Endothelial cell of umbilical vein (primary cell): ENCODE results near the gene IQCN. TPM values are rescaled to one million over a fixed set of nuclear protein-coding genes. Genes with fewer than 3 reads are reported as not detected.

ENCODE experiments used
- BruUV-seq: library from RNA; stranded (reverse); fragments of 400-500 nt; replicated peaks from 2 replicates; lab custom pipeline; 2021; lab: Mats Ljungman, UMichigan
- CTCF ChIA-PET: fragments of 300-600, 350-600 bp; sonication (Branson Sonifier 250); formaldehyde crosslinking; loops from one replicate; lab custom pipeline; 2021; ENCODE audit warnings: antibody characterized with exemption, inconsistent platforms; lab: Charles Lee
- POLR2A ChIA-PET: fragments of 300-600, 350-600 bp; sonication (Branson Sonifier 250); formaldehyde crosslinking; loops from one replicate; lab custom pipeline; 2021; ENCODE audit warnings: antibody characterized with exemption, inconsistent platforms; lab: Charles Lee
- DNase-seq: peaks from one replicate; pipeline ENCODE4 v3.0.0-alpha.2; 2011; ENCODE audit warnings: low read depth, low spot score
- FAIRE-seq: peaks from 2 replicates; lab custom pipeline; 2011; peaks lifted over from hg19 to GRCh38; lab: Jason Lieb, UNC
- H2AFZ ChIP-seq: 2 replicates; pipeline ENCODE4 v1.6.0; 2012; ENCODE audit warnings: low read depth, low read length, control low read depth, inconsistent platforms
- H3K27ac ChIP-seq: 2 replicates; pipeline ENCODE4 v1.5.1; 2011; ENCODE audit warnings: low read depth, mild to moderate bottlenecking, control low read depth, low read length, moderate library complexity; ENCODE audit not compliant: insufficient read depth
- H3K27me3 ChIP-seq, 2 experiments: 2 replicates each; pipeline versions ENCODE4 v1.6.0 to v1.6.1; 2011; ENCODE audit warnings: low read length in 2 of 2, mixed read lengths in 1 of 2; ENCODE audit not compliant: control insufficient read depth in 2 of 2, insufficient read depth in 2 of 2
- H3K36me3 ChIP-seq, 2 experiments: 2 replicates in 1 of 2; 3 replicates in 1 of 2; pipeline ENCODE4 v1.5.1; 2011; ENCODE audit warnings: low read length in 2 of 2, mild to moderate bottlenecking in 1 of 2, moderate library complexity in 1 of 2; ENCODE audit not compliant: control insufficient read depth in 2 of 2, insufficient read depth in 2 of 2; ENCODE audit errors: extremely low read depth in 1 of 2
- H3K4me1 ChIP-seq: 3 replicates; pipeline ENCODE4 v1.5.1; 2011; ENCODE audit warnings: mild to moderate bottlenecking, low read length; ENCODE audit not compliant: control insufficient read depth, insufficient read depth; ENCODE audit errors: extremely low read depth
- H3K4me2 ChIP-seq: 2 replicates; pipeline ENCODE4 v1.6.1; 2011; ENCODE audit warnings: low read length, control low read depth, mixed read lengths; ENCODE audit not compliant: insufficient read depth
- H3K4me3 ChIP-seq, 3 experiments: fragments of 200-600 bp in 1 of 3; sonication (generic), shearing (Covaris generic) in 1 of 3; replicated peaks in 1 of 3; 2 replicates each; pipeline ENCODE4 v1.5.1; 2011 to 2016; ENCODE audit warnings: control low read depth in 3 of 3, low read length in 3 of 3, mild to moderate bottlenecking in 2 of 3, inconsistent platforms in 1 of 3, low read depth in 1 of 3, moderate library complexity in 1 of 3; ENCODE audit not compliant: insufficient read depth in 1 of 3
- H3K79me2 ChIP-seq: 2 replicates; pipeline ENCODE4 v1.6.0; 2012; ENCODE audit warnings: low read length, inconsistent platforms; ENCODE audit not compliant: control insufficient read depth, insufficient read depth
- H3K9ac ChIP-seq: replicated peaks from 2 replicates; pipeline ENCODE3; 2011; ENCODE audit warnings: low read length, control low read depth; ENCODE audit not compliant: insufficient read depth; ENCODE audit errors: extremely low read depth
- H3K9me1 ChIP-seq: replicated peaks from 3 replicates; pipeline ENCODE4 v1.6.0; 2011; ENCODE audit warnings: mild to moderate bottlenecking, low read length; ENCODE audit not compliant: control insufficient read depth, insufficient read depth; ENCODE audit errors: extremely low read depth
- H3K9me3 ChIP-seq: replicated peaks from 2 replicates; pipeline ENCODE4 v1.5.1; 2012; ENCODE audit warnings: low read length, inconsistent platforms; ENCODE audit not compliant: control insufficient read depth, insufficient read depth
- H4K20me1 ChIP-seq: replicated peaks from 2 replicates; pipeline ENCODE3; 2011; ENCODE audit warnings: mild to moderate bottlenecking, low read length; ENCODE audit not compliant: control insufficient read depth, insufficient read depth; ENCODE audit errors: extremely low read depth
- CTCF ChIP-seq, 2 donors: IDR thresholded peaks; 1 replicate in 1 of 2; 2 replicates in 1 of 2; pipeline ENCODE4 v1.5.1; 2011; ENCODE audit warnings: low read length in 2 of 2, mild to moderate bottlenecking in 2 of 2, moderate library complexity in 2 of 2, control low read depth in 1 of 2, inconsistent platforms in 1 of 2, low read depth in 1 of 2; ENCODE audit not compliant: insufficient read depth in 1 of 2; ENCODE audit errors: extremely low read depth in 1 of 2
- EZH2 ChIP-seq: IDR thresholded peaks from 2 replicates; pipeline ENCODE4 v1.6.1; 2012; ENCODE audit warnings: borderline replicate concordance, low read depth, mild to moderate bottlenecking, moderate library complexity, low read length, inconsistent platforms; ENCODE audit not compliant: severe bottlenecking
- GATA2 ChIP-seq: IDR thresholded peaks from 2 replicates; pipeline ENCODE4 v1.7.0; 2011; ENCODE audit warnings: low read depth, mild to moderate bottlenecking, moderate library complexity, mixed read lengths, low read length; ENCODE audit not compliant: insufficient read length, insufficient read depth
- JUN ChIP-seq: IDR thresholded peaks from 2 replicates; pipeline ENCODE4 v1.6.1; 2011; ENCODE audit warnings: borderline replicate concordance, low read depth; ENCODE audit not compliant: insufficient read length, insufficient read depth
- MYC ChIP-seq: IDR thresholded peaks from one replicate; pipeline ENCODE4 v1.6.1; 2011; ENCODE audit warnings: mild to moderate bottlenecking, low read depth, low read length
- POLR2A ChIP-seq: IDR thresholded peaks from 2 replicates; pipeline ENCODE4 v1.6.1; 2012; ENCODE audit warnings: low read depth, mild to moderate bottlenecking, control low read depth, low read length
- POLR2AphosphoS5 ChIP-seq: IDR thresholded peaks from 2 replicates; pipeline ENCODE4 v1.6.1; 2012; ENCODE audit warnings: low read depth, mild to moderate bottlenecking, control low read depth, low read length, moderate library complexity; ENCODE audit not compliant: insufficient read depth
- dilution Hi-C: fragments of 300-500 bp; cut with MboI; formaldehyde crosslinking; loops from one replicate; pipeline ENCODE4 v1.15.0; 2019; ENCODE audit warnings: low sequenced_read_pairs; ENCODE audit not compliant: extremely low pct_ligation_motif_present
- intact Hi-C: fragments of 100-400 bp; cut with micrococcal nuclease; formaldehyde crosslinking; loops from one replicate; pipeline ENCODE4 v1.10.0; 2022
- polyA plus RNA-seq, 4 experiments: library from polyadenylated mRNA; depleted of rRNA in 3 of 4; stranded (reverse) in 3 of 4; unstranded in 1 of 4; fragments of >200 nt; gene quantifications; 2 replicates each; pipeline versions ENCODE4 v1.2.1 to v1.2.3, GENCODE V29; 2011 to 2012; ENCODE audit warnings: missing spikeins in 1 of 4
- total RNA-seq: library from RNA; stranded (reverse); gene quantifications from 2 replicates; pipeline ENCODE4 v1.2.3, GENCODE V29; 2021

The IQCN gene
- total and polyA plus RNA-seq, 2 donors (not counting 3 experiments of a cell fraction or from before 2014, with no cell fraction given): 1.5 to 3.0 TPM

GRCh38 chr19:18216789-18217188 is 57.5 kb downstream of the IQCN start:
- FAIRE-seq (no peak), DNase-seq (no peak)
- Histone ChIP-seq H3K4me2 (no peak overlapping the region), H3K27me3 (no peaks in the 10 kb centered on the region), H3K4me3 (no peak overlapping the region), H3K9me1 (no peaks in the 10 kb centered on the region), H3K27ac (no peak overlapping the region), H3K9ac (no peak overlapping the region), H4K20me1 (no peaks in the 10 kb centered on the region), H3K79me2 (no peaks in the 10 kb centered on the region), H3K4me1 (no peaks in the 10 kb centered on the region), H3K36me3 (no peaks in the 10 kb centered on the region), H2AFZ (no peak overlapping the region), H3K9me3 (no peaks in the 10 kb centered on the region)
- POLR2A ChIA-PET: interaction anchor here (0.6 kb wide), 1 partner anchor 36 kb away, joined by 4 read pairs; no protein-coding TSS in a partner anchor
- no TSS peak for BruUV-seq
- dilution Hi-C loops (no loop called here), intact Hi-C loops (no loop called here)
- no peak for TF ChIP-seq POLR2A
- no peak for TF ChIP-seq GATA2
- TF ChIP-seq EZH2: no peak
- TF ChIP-seq CTCF (IDR thresholded peaks at IDR 0.05; ENCODE audit: extremely low read depth in 1 of 2, insufficient read depth in 1 of 2, low read depth in 1 of 2, low read length in 2 of 2): no peak
- no peak for TF ChIP-seq MYC
- TF ChIP-seq POLR2AphosphoS5: no peak
- TF ChIP-seq JUN: no peak
- CTCF ChIA-PET: interaction anchor here (0.8 to 1.5 kb wide), 2 partner anchors 12 to 63 kb away, joined by 4 to 6 read pairs; partner anchors contain the start of gene RAB3A
